Heart left ventricle (tissue), 16 donors: ENCODE data around the gene ST3GAL6. TPM values are rescaled to one million over a fixed set of nuclear protein-coding genes. Genes with fewer than 3 reads are reported as not detected.

Experiments used
- ATAC-seq, 4 donors: fragments of 200-7000 bp; cut with Tn5 transposase; one replicate each; pipeline ENCODE4 v1.9.1; 2020 to 2022; ENCODE audit warnings: moderate library complexity in 4 of 4, mild to moderate bottlenecking in 3 of 4, moderate number of reproducible peaks in 1 of 4
- DNase-seq, 5 donors: peaks; one replicate each; pipeline ENCODE4 v3.0.0-alpha.2; 2020
- H3K27ac ChIP-seq, 12 donors: fragments of 200-600 bp; sonication (generic) in 4 of 12; one replicate each; pipeline versions ENCODE4 v1.5.0 to v1.8.0; 2016 to 2022; ENCODE audit warnings: mild to moderate bottlenecking in 2 of 12
- H3K27me3 ChIP-seq, 9 donors: fragments of 200-600 bp; sonication (generic) in 2 of 9; one replicate each; pipeline versions ENCODE4 v1.5.1 to v1.8.0; 2016 to 2022; ENCODE audit warnings: mild to moderate bottlenecking in 3 of 9
- H3K36me3 ChIP-seq, 9 donors: fragments of 200-600 bp; sonication (generic) in 2 of 9; one replicate each; pipeline versions ENCODE4 v1.5.0 to v1.8.0; 2018 to 2022; ENCODE audit warnings: mild to moderate bottlenecking in 2 of 9
- H3K4me1 ChIP-seq, 12 donors: fragments of 200-600 bp; sonication (generic) in 4 of 12; one replicate each; pipeline versions ENCODE4 v1.5.0 to v1.8.0; 2016 to 2022; ENCODE audit warnings: mild to moderate bottlenecking in 3 of 12
- H3K4me3 ChIP-seq, 12 donors: fragments of 200-600 bp; sonication (generic) in 4 of 12; one replicate each; pipeline versions ENCODE4 v1.5.0 to v1.8.0; 2017 to 2022; ENCODE audit warnings: mild to moderate bottlenecking in 9 of 12, moderate library complexity in 4 of 12
- H3K9me3 ChIP-seq, 12 donors: fragments of 200-600 bp; sonication (generic) in 4 of 12; one replicate each; pipeline versions ENCODE4 v1.5.0 to v1.8.0; 2016 to 2022; ENCODE audit warnings: mild to moderate bottlenecking in 1 of 12
- POLR2A ChIP-seq, 2 donors: fragments of 450-650 bp; IDR thresholded peaks; one replicate each; pipeline ENCODE4 v1.6.1; 2017; ENCODE audit warnings: antibody characterized with exemption in 2 of 2, mild to moderate bottlenecking in 2 of 2, moderate library complexity in 2 of 2
- WGBS, 4 donors: extraction: QIAGEN DNeasy Blood & Tissue Kit in 2 of 4; methylation state at CpG; one replicate each; pipeline versions ENCODE4 v1.1.5 to v1.1.7; 2013 to 2018; 5-methylcytosine and 5-hydroxymethylcytosine counted together
- intact Hi-C, 10 donors: fragments of 100-400 bp; cut with DNase I; formaldehyde crosslinking; loops; one replicate each; pipeline versions ENCODE4 v1.11.1 to v1.14.2; 2022
- polyA plus RNA-seq, 2 donors: library from polyadenylated mRNA; stranded (reverse); fragments of 200-250 nt; gene quantifications; one replicate each; pipeline ENCODE4 v1.2.3, GENCODE V29; 2013
- total RNA-seq, 9 donors: library from RNA; depleted of rRNA in 2 of 9; stranded (reverse); fragments of >200 nt in 2 of 9; fragmentation: NEBNext Ultra II Directional in 3 of 9; extraction: Animal tissue kit (Norgen Biotek cat#: 25700) in 3 of 9; gene quantifications; one replicate each; pipeline versions ENCODE4 v1.1.0 to v1.2.4, GENCODE V29; 2016 to 2023
- TF ChIP-seq, protein P1 (sequence below), 12 donors: fragments of 200-600 bp; sonication (generic) in 4 of 12; IDR thresholded peaks; one replicate each; pipeline versions ENCODE4 v1.5.0 to v1.8.0; 2018 to 2022; ENCODE audit warnings: antibody characterized with exemption in 12 of 12, mild to moderate bottlenecking in 5 of 12
- donor health status: ischemic (EF 13 %, LVEDD 7.1; RV severe dilation, severe dysfunction).
- donor health status: healthy with polysubstance abuse.
- donor health status: DM: no; HTN: yes; CAD: no.
- donor health status: DM: no; HTN: no; CAD: no.
- donor health status: ischemic (EF 25% LVEDD 6.9; RV normal size, moderate dysfunction).
- donor health status: ischemic (EF 25% LVEDD 5.7; RV mildly dilated, moderate dysfunction).
- donor health status: healthy.
- donor health status: DM: yes; HTN: yes; CAD: no.
- donor health status: ischemic (EF 35%, LVEDD 5.7; RV mildly dilated, moderate dysfunction).
- donor health status: nonischemic (EF 11% LVEDD 7.7; RV severe dilation, severe dysfunction).
- donor health status: DM: yes; HTN: yes; CAD: no.
- donor health status: PGD.
- donor health status: ischemic (EF 29% LVEDD 5.4; RV normal size, mild dysfunction).
- donor health status: nonischemic (EF 23%, LVEDD 6.1; RV moderate dilation, normal function).

The ST3GAL6 gene
- total and polyA plus RNA-seq, 11 donors: 35.3 to 95.9 (median 64.5) TPM

DNA sequence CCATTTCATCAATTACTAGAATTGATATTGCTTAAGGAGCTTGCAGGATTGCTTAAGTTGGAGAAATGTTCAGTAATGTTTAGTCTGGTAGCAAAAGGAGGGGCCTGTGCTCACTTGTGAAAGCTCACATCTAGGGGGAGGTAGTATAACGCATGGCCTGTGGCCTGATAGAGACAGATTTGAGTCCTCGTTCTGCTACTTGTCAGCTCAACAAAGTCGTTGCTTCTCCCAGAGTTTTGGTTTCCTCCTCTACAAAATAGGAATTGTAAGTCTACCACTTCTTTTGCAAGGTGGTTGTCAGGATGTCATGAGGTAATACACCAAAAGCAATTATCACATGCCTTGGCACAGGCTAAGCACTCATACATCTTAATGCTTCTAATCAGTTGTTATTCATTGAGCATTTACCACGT, 1.3 kb downstream of the ST3GAL6 start:
- H3K27ac ChIP-seq: peak overlapping the region in 11 of 12 donors; percentile 6 to 82 (median 66)
- H3K4me3 ChIP-seq: peak overlapping the region in 7 of 12 donors; percentile 4 to 55 (median 13)

DNA sequence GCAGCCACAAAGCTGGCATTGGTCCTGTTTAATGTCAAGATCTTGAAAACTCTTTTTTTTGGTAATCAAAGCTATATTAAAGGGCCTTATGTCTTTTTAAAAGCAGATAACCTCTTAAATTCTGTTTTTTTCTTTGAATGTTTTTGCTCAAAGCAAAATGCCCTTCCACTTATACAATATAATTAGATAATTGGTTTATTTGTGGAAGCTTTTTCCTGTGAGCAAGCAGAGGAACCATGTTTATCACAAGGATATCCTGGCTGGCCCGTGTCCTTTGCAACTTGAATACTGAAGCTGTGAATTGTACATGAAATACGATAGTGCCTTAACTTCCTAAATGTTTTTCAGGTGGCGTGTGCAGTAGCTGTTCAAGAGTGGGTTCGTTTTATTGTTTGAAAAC, 2.6 kb downstream of the ST3GAL6 start:
- Histone ChIP-seq H3K9me3 (no peaks in the 10 kb centered on the region), H3K27ac (peak overlapping the region; percentile 6 to 82 (median 62)), H3K36me3 (peaks cover 0 to 6% (median 0%) of the 10 kb centered on the region in 9 donors), H3K4me1 (peaks cover 8 to 98% (median 85%) of the 10 kb centered on the region in 12 donors), H3K4me3 (no peak overlapping the region), H3K27me3 (no peaks in the 10 kb centered on the region)
- TF ChIP-seq POLR2A (IDR thresholded peaks at IDR 0.05): no peak
- TF ChIP-seq, protein P1, sequence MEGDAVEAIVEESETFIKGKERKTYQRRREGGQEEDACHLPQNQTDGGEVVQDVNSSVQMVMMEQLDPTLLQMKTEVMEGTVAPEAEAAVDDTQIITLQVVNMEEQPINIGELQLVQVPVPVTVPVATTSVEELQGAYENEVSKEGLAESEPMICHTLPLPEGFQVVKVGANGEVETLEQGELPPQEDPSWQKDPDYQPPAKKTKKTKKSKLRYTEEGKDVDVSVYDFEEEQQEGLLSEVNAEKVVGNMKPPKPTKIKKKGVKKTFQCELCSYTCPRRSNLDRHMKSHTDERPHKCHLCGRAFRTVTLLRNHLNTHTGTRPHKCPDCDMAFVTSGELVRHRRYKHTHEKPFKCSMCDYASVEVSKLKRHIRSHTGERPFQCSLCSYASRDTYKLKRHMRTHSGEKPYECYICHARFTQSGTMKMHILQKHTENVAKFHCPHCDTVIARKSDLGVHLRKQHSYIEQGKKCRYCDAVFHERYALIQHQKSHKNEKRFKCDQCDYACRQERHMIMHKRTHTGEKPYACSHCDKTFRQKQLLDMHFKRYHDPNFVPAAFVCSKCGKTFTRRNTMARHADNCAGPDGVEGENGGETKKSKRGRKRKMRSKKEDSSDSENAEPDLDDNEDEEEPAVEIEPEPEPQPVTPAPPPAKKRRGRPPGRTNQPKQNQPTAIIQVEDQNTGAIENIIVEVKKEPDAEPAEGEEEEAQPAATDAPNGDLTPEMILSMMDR (IDR thresholded peaks at IDR 0.05): no peak
- 16 to 24% (median 18%) methylated on average over 4 of the region's 4 CpGs for WGBS, 4 donors
- DNase-seq (peak in 1 of 5 donors; percentile 49), ATAC-seq (peak in 3 of 4 donors; percentile 27 to 60 (median 35))
- intact Hi-C loops: loop anchor here in 3 of 10 donors (2.0 to 5.0 kb wide), 2 partner anchors 33 kb away; no protein-coding TSS in a partner anchor

More for the DNA sequence above, 1.3 kb downstream of the ST3GAL6 start:
- DNase-seq: no peak
- TF ChIP-seq, protein P1 (IDR thresholded peaks at IDR 0.05): no peak
- no peak for TF ChIP-seq POLR2A (IDR thresholded peaks at IDR 0.05)
- peaks cover 7 to 98% (median 86%) of the 10 kb centered on the region in 12 donors for H3K4me1 ChIP-seq
- peaks cover 0 to 6% (median 0%) of the 10 kb centered on the region in 9 donors for H3K36me3 ChIP-seq
- 11 to 23% (median 18%) methylated on average over 4 of the region's 4 CpGs for WGBS, 4 donors
- no peaks in the 10 kb centered on the region for H3K27me3 ChIP-seq
- ATAC-seq: peak in 2 of 4 donors; percentile 43 to 45
- intact Hi-C loops: loop anchor here in 1 of 10 donors (2.0 kb wide), 1 partner anchor 32 kb away; no protein-coding TSS in a partner anchor
- H3K9me3 ChIP-seq: no peaks in the 10 kb centered on the region

DNA sequence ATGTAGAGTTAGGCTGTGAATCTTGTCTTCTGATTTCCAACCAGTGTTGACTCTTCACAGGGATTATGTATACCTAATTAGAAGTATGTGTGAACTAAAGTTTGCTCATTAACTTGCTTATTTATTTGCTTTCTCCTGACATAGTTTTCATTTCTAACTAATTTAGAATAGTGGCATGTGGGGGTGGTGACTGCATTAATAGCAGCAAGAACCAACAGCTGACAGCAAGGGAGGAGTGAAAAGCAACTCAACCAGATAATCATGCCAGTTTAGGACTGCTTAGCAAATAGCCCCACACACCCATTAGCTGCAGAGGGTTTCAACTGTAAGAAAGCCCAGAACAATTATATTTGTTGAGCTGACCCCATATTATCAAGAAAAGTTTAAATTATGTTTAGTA, 3.8 kb downstream of the ST3GAL6 start:
- no peaks in the 10 kb centered on the region for H3K9me3 ChIP-seq
- ATAC-seq (no peak), DNase-seq (no peak)
- no peak overlapping the region for H3K4me3 ChIP-seq
- intact Hi-C loops: loop anchor here in 2 of 10 donors (5.0 kb wide), 1 partner anchor 35 kb away; no protein-coding TSS in a partner anchor
- no peaks in the 10 kb centered on the region for H3K27me3 ChIP-seq
- H3K27ac ChIP-seq: peak overlapping the region in 10 of 12 donors; percentile 31 to 77 (median 62)
- H3K4me1 ChIP-seq: peaks cover 8 to 99% (median 78%) of the 10 kb centered on the region in 12 donors
- H3K36me3 ChIP-seq: peaks cover 0 to 13% (median 3%) of the 10 kb centered on the region in 9 donors
- TF ChIP-seq, protein P1 (IDR thresholded peaks at IDR 0.05): no peak
- no peak for TF ChIP-seq POLR2A (IDR thresholded peaks at IDR 0.05)

DNA sequence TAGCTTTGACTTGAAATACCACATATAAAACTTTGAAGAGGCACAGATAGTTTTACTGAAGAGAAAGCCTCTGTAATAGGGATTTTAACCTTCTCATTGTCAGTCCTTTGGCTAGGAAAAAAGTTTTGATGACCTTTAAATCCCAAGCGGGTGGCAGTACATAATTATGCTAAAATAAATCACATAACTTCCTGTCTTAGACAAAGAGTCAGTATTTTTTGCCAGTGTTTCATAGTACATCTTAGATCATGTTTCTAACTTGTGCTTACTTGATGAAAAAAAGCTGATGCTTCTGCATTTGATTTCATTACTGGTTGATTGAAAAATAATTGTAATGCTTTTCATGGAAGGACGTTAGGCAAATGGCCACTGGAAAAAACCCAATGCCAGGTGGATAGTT, 5.8 kb downstream of the ST3GAL6 start:
- peaks cover 0 to 32% (median 13%) of the 10 kb centered on the region in 9 donors for H3K36me3 ChIP-seq
- no peaks in the 10 kb centered on the region for H3K9me3 ChIP-seq
- peaks cover 8 to 80% (median 59%) of the 10 kb centered on the region in 12 donors for H3K4me1 ChIP-seq
- DNase-seq (no peak), ATAC-seq (no peak)
- intact Hi-C loops: loop anchor here in 2 of 10 donors (5.0 kb wide), 1 partner anchor 37 kb away; no protein-coding TSS in a partner anchor
- TF ChIP-seq POLR2A (IDR thresholded peaks at IDR 0.05): no peak
- TF ChIP-seq, protein P1 (IDR thresholded peaks at IDR 0.05): no peak
- H3K27ac ChIP-seq: peak overlapping the region in 10 of 12 donors; percentile 2 to 77 (median 52)
- WGBS, 4 donors: 22 to 47% (median 24%) methylated on average over 2 of the region's 2 CpGs
- no peak overlapping the region for H3K4me3 ChIP-seq
- no peaks in the 10 kb centered on the region for H3K27me3 ChIP-seq
